Brain microvascular endothelial cell (primary cell): ENCODE results near the gene EVX1.

Experiments
- DNase-seq: peaks from one replicate; pipeline ENCODE4 v3.0.0-alpha.2; 2020
- H3K27ac ChIP-seq: fragments of 250-450 bp; sonication (Bioruptor Pico); 2 replicates; pipeline ENCODE4 v1.5.1; 2020; ENCODE audit warnings: mild to moderate bottlenecking, moderate library complexity
- H3K27me3 ChIP-seq: fragments of 250-450 bp; sonication (Bioruptor Pico); replicated peaks from 2 replicates; pipeline ENCODE4 v1.5.1; 2020; ENCODE audit warnings: mild to moderate bottlenecking
- H3K36me3 ChIP-seq: fragments of 250-450 bp; sonication (Bioruptor Pico); replicated peaks from 2 replicates; pipeline ENCODE4 v1.5.1; 2020; ENCODE audit warnings: mild to moderate bottlenecking
- H3K4me3 ChIP-seq: 2 replicates; pipeline ENCODE4 v1.5.1; 2011; ENCODE audit warnings: low read depth, mild to moderate bottlenecking, control low read depth, low read length, moderate library complexity
- in situ Hi-C: cut with HindIII; loops from 2 replicates; pipeline ENCODE4 v1.10.0; 2017; ENCODE audit warnings: low sequenced_read_pairs, low pct_ligation_motif_present
- TF ChIP-seq, protein P1 (sequence below): IDR thresholded peaks from 2 replicates; pipeline ENCODE4 v1.5.1; 2011; ENCODE audit warnings: low read depth, mild to moderate bottlenecking, moderate library complexity, low read length, control low read depth, inconsistent platforms; ENCODE audit errors: missing control alignments

EVX1 gene

DNA sequence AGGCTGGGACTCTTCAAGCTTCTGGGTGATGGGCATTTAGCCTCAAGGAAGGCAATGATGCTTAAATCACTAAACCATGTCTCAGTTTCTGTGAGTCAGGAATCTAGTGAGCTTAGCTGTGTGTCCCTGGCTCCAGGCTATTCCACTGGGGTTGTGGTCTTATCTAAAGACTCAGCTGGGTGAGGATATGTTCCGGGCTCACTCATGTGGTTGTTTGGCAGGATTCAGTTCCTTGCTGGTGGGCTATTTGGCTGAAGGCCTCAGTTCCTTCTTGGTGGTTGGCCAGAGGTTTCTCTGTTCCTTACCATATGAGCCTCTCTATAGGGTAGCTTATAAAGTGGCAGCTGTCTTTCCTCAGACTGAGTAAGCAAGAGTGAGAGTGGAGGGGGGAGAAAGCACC lies 12.0 kb downstream of the EVX1 start:
- no peaks in the 10 kb centered on the region for H3K36me3 ChIP-seq
- TF ChIP-seq, protein P1, sequence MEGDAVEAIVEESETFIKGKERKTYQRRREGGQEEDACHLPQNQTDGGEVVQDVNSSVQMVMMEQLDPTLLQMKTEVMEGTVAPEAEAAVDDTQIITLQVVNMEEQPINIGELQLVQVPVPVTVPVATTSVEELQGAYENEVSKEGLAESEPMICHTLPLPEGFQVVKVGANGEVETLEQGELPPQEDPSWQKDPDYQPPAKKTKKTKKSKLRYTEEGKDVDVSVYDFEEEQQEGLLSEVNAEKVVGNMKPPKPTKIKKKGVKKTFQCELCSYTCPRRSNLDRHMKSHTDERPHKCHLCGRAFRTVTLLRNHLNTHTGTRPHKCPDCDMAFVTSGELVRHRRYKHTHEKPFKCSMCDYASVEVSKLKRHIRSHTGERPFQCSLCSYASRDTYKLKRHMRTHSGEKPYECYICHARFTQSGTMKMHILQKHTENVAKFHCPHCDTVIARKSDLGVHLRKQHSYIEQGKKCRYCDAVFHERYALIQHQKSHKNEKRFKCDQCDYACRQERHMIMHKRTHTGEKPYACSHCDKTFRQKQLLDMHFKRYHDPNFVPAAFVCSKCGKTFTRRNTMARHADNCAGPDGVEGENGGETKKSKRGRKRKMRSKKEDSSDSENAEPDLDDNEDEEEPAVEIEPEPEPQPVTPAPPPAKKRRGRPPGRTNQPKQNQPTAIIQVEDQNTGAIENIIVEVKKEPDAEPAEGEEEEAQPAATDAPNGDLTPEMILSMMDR, result no peak
- H3K27ac ChIP-seq, result no peak overlapping the region
- peaks cover 48% of the 10 kb centered on the region for H3K27me3 ChIP-seq
- H3K4me3 ChIP-seq, result no peak overlapping the region
- DNase-seq, result no peak
- in situ Hi-C loops, result no loop called here

DNA sequence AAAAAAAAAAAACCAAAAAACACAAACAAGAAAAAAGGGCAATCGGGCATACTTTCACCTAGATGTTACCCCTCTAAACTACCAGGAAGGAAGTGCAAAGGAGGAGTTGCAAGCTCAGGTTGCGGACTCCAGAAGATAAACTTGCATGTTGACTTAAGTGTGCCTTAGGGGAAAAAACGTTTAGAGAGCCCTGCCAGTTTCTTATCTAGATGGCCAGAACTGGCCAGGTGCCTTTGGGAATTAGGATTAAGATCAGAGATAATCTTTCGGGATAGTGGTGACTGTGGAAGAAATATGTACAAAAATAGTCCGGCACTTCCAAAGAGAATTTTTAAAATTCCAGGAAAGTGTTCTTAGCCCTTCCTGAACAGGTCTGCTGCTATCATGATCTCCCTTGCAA lies 17.6 kb downstream of the EVX1 start:
- no peak overlapping the region for H3K27ac ChIP-seq
- TF ChIP-seq, protein P1, result no peak
- no peaks in the 10 kb centered on the region for H3K36me3 ChIP-seq
- no peaks in the 10 kb centered on the region for H3K27me3 ChIP-seq
- no peak for DNase-seq
- H3K4me3 ChIP-seq, result no peak overlapping the region
- in situ Hi-C loops, result no loop called here

DNA sequence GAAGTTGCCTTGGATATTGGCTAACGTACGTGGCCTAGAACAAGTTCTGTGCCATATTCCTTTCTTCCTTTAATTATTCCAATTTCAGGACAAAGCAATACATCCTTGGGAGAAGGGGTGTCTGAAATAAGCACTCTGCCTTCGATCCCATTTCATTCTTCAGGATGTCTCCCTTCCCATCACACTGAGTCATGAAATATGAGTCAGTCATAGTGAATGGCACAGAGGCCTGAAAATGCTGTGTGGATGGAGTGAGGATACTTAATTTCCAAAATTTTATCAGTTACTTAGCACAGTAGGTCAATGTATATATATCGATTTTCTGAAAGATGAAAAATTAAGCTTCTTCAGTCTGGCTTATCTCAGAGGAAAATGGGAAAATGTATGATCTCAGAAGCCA lies 19.5 kb downstream of the EVX1 start:
- Histone ChIP-seq H3K27me3 (no peaks in the 10 kb centered on the region), H3K4me3 (no peak overlapping the region), H3K36me3 (no peaks in the 10 kb centered on the region), H3K27ac (no peak overlapping the region)
- DNase-seq, result no peak
- TF ChIP-seq, protein P1, result no peak
- in situ Hi-C loops, result no loop called here

DNA sequence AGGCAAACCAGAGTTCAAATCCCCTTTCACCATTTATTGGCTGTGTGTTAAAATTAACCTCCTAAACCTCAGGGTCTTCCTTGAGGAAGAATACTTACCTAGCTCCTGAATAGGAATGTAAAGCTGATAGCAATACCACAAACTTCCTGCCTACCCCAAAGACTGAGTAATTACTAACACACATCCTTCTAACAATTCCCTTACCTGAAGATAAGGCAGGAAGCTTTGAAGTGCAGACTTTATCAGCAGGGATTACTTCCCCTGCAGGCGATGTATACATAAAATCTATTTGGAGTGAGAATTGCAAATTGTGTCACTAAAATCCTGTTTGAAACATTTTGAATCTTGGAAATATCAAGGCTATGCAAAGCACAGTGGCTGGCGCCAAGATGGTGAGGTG lies 21.2 kb downstream of the EVX1 start:
- Histone ChIP-seq H3K27me3 (no peaks in the 10 kb centered on the region), H3K36me3 (no peaks in the 10 kb centered on the region), H3K4me3 (no peak overlapping the region), H3K27ac (no peak overlapping the region)
- TF ChIP-seq, protein P1, result no peak
- in situ Hi-C loops, result no loop called here
- no peak for DNase-seq

- no peak for DNase-seq
- Histone ChIP-seq H3K36me3 (no peaks in the 10 kb centered on the region), H3K4me3 (no peak overlapping the region), H3K27ac (no peak overlapping the region), H3K27me3 (no peaks in the 10 kb centered on the region)
- TF ChIP-seq, protein P1, result no peak
- in situ Hi-C loops, result no loop called here
These were observed 26.9 kb downstream of the EVX1 start for GRCh38 chr7:27269455-27269854.

- DNase-seq, result no peak
- TF ChIP-seq, protein P1, result no peak
- Histone ChIP-seq H3K36me3 (no peaks in the 10 kb centered on the region), H3K27me3 (no peaks in the 10 kb centered on the region), H3K27ac (no peak overlapping the region), H3K4me3 (no peak overlapping the region)
- in situ Hi-C loops, result no loop called here
These were observed 28.8 kb downstream of the EVX1 start for GRCh38 chr7:27271384-27271783.
